Tibial nerve (tissue), 4 donors: ENCODE measurements around the gene MAGEC1. TPM values are rescaled to one million over a fixed set of nuclear protein-coding genes. Genes with fewer than 3 reads are reported as not detected.

Source experiments
- DNase-seq, 2 donors: peaks; one replicate each; pipeline ENCODE4 v3.0.0-alpha.2; 2019; ENCODE audit warnings: low spot score in 2 of 2
- H3K27ac ChIP-seq, 4 donors: fragments of 200-600 bp; sonication (generic) in 3 of 4; one replicate each; pipeline ENCODE4 v1.5.1; 2017 to 2019; ENCODE audit warnings: mild to moderate bottlenecking in 1 of 4
- H3K27me3 ChIP-seq, 2 donors: fragments of 200-600 bp; sonication (generic) in 1 of 2; one replicate each; pipeline versions ENCODE4 v1.5.1 to v1.6.0; 2017 to 2019
- H3K36me3 ChIP-seq, 3 donors: fragments of 200-600 bp; sonication (generic); one replicate each; pipeline ENCODE4 v1.5.1; 2018 to 2019
- H3K4me1 ChIP-seq, 4 donors: fragments of 200-600 bp; sonication (generic) in 3 of 4; one replicate each; pipeline ENCODE4 v1.5.1; 2017 to 2019
- H3K4me3 ChIP-seq, 4 donors: fragments of 200-600 bp; sonication (generic) in 3 of 4; one replicate each; pipeline ENCODE4 v1.5.1; 2017 to 2019; ENCODE audit warnings: mild to moderate bottlenecking in 1 of 4, moderate library complexity in 1 of 4
- H3K9me3 ChIP-seq, 4 donors: fragments of 200-600 bp; sonication (generic) in 3 of 4; one replicate each; pipeline ENCODE4 v1.5.1; 2017 to 2019
- EP300 ChIP-seq, 2 donors: sonication (generic); formaldehyde crosslinking; IDR thresholded peaks; one replicate each; pipeline ENCODE4 v1.6.1; 2017; ENCODE audit warnings: antibody characterized with exemption in 2 of 2, mild to moderate bottlenecking in 1 of 2
- POLR2A ChIP-seq, 2 donors: fragments of 450-650 bp; IDR thresholded peaks; one replicate each; pipeline ENCODE4 v1.6.1; 2017; ENCODE audit warnings: antibody characterized with exemption in 2 of 2, mild to moderate bottlenecking in 2 of 2, moderate library complexity in 2 of 2
- WGBS, 2 donors: methylation state at CpG; one replicate each; pipeline ENCODE4 v1.1.5; 2018; 5-methylcytosine and 5-hydroxymethylcytosine counted together
- total RNA-seq, 4 donors: library from RNA; depleted of rRNA; stranded (reverse); fragments of >200 nt; gene quantifications; one replicate each; pipeline ENCODE4 v1.1.0, GENCODE V29; 2016
- TF ChIP-seq, protein P1 (sequence below), 5 experiments: fragments of 200-600 bp in 3 of 5; fragments of 450-650 bp in 2 of 5; sonication (generic) in 3 of 5; IDR thresholded peaks; one replicate each; pipeline ENCODE4 v1.5.1; 2016 to 2019; ENCODE audit warnings: antibody characterized with exemption in 5 of 5, mild to moderate bottlenecking in 3 of 5, moderate library complexity in 2 of 5

MAGEC1 gene
- total RNA-seq, 4 donors from 2014 or later: not detected

DNA sequence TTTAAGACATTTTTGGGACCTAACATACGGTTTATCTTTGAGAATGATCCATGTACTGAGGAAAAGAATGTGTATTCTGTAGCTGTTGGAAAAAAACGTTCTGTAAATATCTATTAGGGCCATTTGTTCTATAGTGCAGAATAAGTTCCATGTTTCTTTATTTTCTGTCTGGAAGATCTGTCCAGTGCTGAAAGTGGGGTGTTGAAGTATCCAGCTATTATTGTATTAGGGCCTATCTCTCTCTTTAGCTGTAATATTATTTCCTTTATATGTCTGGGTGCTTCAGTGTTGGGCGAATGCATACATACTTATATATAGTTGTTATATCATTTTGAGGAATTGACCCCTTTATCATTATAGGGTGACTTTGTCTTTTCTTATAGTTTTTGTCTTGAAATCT is 24.7 kb downstream of the MAGEC1 start:
- Histone ChIP-seq H3K4me1 (no peaks in the 10 kb centered on the region), H3K9me3 (no peaks in the 10 kb centered on the region), H3K36me3 (no peaks in the 10 kb centered on the region), H3K27me3 (no peaks in the 10 kb centered on the region), H3K4me3 (no peak overlapping the region), H3K27ac (no peak overlapping the region)
- WGBS, 2 donors: 44 to 73% methylated on average over 3 of the region's 3 CpGs
- no peak for DNase-seq
- TF ChIP-seq EP300 (IDR thresholded peaks at IDR 0.05) (no peak), POLR2A (IDR thresholded peaks at IDR 0.05) (no peak)
- TF ChIP-seq, protein P1, sequence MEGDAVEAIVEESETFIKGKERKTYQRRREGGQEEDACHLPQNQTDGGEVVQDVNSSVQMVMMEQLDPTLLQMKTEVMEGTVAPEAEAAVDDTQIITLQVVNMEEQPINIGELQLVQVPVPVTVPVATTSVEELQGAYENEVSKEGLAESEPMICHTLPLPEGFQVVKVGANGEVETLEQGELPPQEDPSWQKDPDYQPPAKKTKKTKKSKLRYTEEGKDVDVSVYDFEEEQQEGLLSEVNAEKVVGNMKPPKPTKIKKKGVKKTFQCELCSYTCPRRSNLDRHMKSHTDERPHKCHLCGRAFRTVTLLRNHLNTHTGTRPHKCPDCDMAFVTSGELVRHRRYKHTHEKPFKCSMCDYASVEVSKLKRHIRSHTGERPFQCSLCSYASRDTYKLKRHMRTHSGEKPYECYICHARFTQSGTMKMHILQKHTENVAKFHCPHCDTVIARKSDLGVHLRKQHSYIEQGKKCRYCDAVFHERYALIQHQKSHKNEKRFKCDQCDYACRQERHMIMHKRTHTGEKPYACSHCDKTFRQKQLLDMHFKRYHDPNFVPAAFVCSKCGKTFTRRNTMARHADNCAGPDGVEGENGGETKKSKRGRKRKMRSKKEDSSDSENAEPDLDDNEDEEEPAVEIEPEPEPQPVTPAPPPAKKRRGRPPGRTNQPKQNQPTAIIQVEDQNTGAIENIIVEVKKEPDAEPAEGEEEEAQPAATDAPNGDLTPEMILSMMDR (IDR thresholded peaks at IDR 0.05): no peak

DNA sequence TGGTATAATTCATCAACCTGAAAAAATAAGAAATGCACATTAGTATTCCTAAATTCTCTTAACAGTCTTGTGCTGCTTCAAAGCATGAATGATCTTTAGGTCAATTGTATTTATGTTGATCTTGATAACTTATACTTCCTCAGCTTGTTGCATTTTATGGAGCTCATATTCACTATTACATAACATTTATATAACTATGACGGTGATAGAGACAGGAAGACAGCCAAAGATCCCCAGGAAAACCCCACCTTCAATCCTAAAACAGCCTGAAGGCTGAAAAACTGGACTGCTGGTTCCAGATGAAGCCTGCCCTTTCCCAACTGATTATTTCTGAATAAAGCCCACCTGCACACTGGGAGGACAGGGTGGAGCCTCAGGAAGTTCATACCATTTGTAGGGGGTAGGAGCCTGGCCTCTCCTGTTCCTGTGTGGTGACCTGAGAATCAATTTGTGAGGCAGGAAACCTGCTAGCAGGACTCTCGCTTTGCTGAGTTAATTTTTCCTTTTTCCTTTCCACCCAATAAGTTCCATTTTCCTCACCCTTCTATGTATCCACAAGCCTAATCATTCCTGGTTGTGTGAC is 30.5 kb downstream of the MAGEC1 start:
- H3K27ac ChIP-seq: no peak overlapping the region
- H3K27me3 ChIP-seq: no peaks in the 10 kb centered on the region
- no peak for DNase-seq
- 58 to 65% methylated on average over 2 of the region's 2 CpGs for WGBS, 2 donors
- H3K4me3 ChIP-seq: no peak overlapping the region
- H3K4me1 ChIP-seq: no peaks in the 10 kb centered on the region
- H3K36me3 ChIP-seq: no peaks in the 10 kb centered on the region
- H3K9me3 ChIP-seq: no peaks in the 10 kb centered on the region
- TF ChIP-seq, protein P1 (IDR thresholded peaks at IDR 0.05): no peak
- TF ChIP-seq POLR2A (IDR thresholded peaks at IDR 0.05): no peak
- TF ChIP-seq EP300 (IDR thresholded peaks at IDR 0.05): no peak

DNA sequence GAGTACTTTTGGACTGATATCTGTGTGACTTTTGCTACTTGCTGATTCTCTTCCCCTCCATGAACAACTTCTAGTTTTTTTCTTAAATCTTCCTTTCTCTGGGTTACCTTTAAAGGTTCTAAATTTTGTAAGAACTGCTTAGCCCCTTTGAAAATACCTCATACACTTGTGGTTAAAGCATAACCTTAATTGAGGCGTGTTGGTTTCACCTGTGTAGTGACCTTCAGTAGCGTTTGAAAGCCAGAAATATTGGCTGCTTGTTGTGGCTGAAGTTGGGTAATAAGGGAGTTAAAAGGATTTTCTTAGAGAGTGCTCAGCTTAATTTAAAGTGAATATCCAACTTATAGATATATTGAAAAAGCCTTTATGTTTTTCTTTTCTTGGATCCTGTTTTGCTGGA is 32.0 kb downstream of the MAGEC1 start:
- H3K4me1 ChIP-seq: no peaks in the 10 kb centered on the region
- H3K36me3 ChIP-seq: no peaks in the 10 kb centered on the region
- H3K27ac ChIP-seq: no peak overlapping the region
- 85 to 90% methylated on average over 2 of the region's 2 CpGs for WGBS, 2 donors
- TF ChIP-seq, protein P1 (IDR thresholded peaks at IDR 0.05): no peak
- no peak overlapping the region for H3K4me3 ChIP-seq
- DNase-seq: no peak
- no peaks in the 10 kb centered on the region for H3K27me3 ChIP-seq
- no peaks in the 10 kb centered on the region for H3K9me3 ChIP-seq

DNA sequence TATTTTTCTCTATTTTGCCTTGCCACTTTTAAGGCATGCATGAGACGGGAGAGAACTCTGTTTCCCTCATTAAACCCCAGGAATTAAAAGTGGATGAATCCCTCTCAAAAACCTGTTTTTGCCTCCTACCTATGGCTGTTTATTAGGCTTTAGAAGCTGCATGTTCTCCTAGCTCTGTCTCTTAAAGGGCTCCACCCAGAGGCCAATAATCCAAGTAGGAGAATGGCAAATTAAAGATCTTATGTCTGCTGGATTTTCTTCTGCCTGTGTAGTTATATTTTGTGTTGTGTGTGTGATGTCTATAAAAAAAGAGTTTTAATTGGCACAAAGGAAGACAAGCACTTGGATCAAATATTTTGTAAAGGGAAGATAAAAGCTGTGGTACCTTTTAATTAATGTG is 32.4 kb downstream of the MAGEC1 start:
- no peaks in the 10 kb centered on the region for H3K9me3 ChIP-seq
- TF ChIP-seq EP300 (IDR thresholded peaks at IDR 0.05) (no peak), POLR2A (IDR thresholded peaks at IDR 0.05) (no peak)
- TF ChIP-seq, protein P1 (IDR thresholded peaks at IDR 0.05): no peak
- H3K36me3 ChIP-seq: no peaks in the 10 kb centered on the region
- no peaks in the 10 kb centered on the region for H3K4me1 ChIP-seq
- H3K27ac ChIP-seq: no peak overlapping the region
- DNase-seq: no peak
- no peak overlapping the region for H3K4me3 ChIP-seq
- no peaks in the 10 kb centered on the region for H3K27me3 ChIP-seq
- 56 to 93% methylated on average over 1 of the region's 1 CpG for whole genome bisulfite sequencing, 2 donors

DNA sequence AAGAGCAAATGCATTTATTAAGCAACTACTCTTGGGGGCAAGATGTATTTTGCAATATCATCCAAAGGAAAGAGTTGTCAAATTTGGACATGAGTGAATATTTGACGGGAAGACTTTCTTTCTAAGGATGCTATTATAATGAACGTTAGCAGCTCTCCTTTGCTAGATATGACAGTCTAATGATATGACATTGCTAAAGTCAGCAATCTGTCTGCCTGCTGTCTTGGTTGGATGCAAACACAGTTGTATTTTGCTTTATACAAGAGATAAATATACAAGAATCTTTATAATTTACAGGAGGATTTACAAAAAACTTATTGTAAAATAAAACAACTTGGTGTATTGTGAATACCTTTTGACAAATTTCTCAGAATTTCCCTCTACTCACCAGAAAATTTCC is 37.5 kb downstream of the MAGEC1 start:
- Histone ChIP-seq H3K36me3 (no peaks in the 10 kb centered on the region), H3K27me3 (no peaks in the 10 kb centered on the region), H3K4me3 (no peak overlapping the region), H3K9me3 (no peaks in the 10 kb centered on the region), H3K4me1 (no peaks in the 10 kb centered on the region), H3K27ac (no peak overlapping the region)
- TF ChIP-seq POLR2A (IDR thresholded peaks at IDR 0.05): no peak
- TF ChIP-seq, protein P1 (IDR thresholded peaks at IDR 0.05): no peak
- no peak for TF ChIP-seq EP300 (IDR thresholded peaks at IDR 0.05)
- no peak for DNase-seq
- 78 to 96% methylated on average over 2 of the region's 2 CpGs for WGBS, 2 donors
